GM12878 (cell line): ENCODE measurements around the gene EGFL8. TPM values are rescaled to one million over a fixed set of nuclear protein-coding genes. Genes with fewer than 3 reads are reported as not detected.

Source experiments
- ATAC-seq: fragments of 200-7000 bp; cut with Tn5 transposase; 3 replicates; pipeline ENCODE4 v1.9.1; 2020; ENCODE audit warnings: mild to moderate bottlenecking, moderate library complexity
- BruUV-seq: library from RNA; stranded (reverse); fragments of 400-500 nt; replicated peaks from 2 replicates; lab custom pipeline; 2021; lab: Mats Ljungman, UMichigan
- CTCF ChIA-PET: fragments of 300-600 bp; sonication (Branson Sonifier 250); formaldehyde crosslinking; extraction: SDS; loops from one replicate; lab custom pipeline; 2021; ENCODE audit warnings: inconsistent platforms; lab: Yijun Ruan, JAX
- POLR2A ChIA-PET: fragments of 350-600 bp; formaldehyde crosslinking; extraction: SDS; loops from one replicate; lab custom pipeline; 2021; ENCODE audit warnings: inconsistent platforms; lab: Charles Lee
- RAD21 ChIA-PET: fragments of 300-600 bp; sonication (Branson Sonifier 250); formaldehyde crosslinking; loops from one replicate; lab custom pipeline; 2023; ENCODE audit warnings: antibody characterized with exemption; ENCODE audit not compliant: unreplicated experiment; lab: Charles Lee
- SMC1A ChIA-PET: fragments of 300-600 bp; sonication (Branson Sonifier 250); formaldehyde crosslinking; loops from one replicate; lab custom pipeline; 2023; ENCODE audit not compliant: unreplicated experiment, uncharacterized antibody; lab: Charles Lee
- DNase-seq: peaks from one replicate; pipeline ENCODE4 v3.0.0-alpha.2; 2011; ENCODE audit warnings: low read depth, low spot score
- FAIRE-seq: peaks from 3 replicates; lab custom pipeline; 2011; peaks lifted over from hg19 to GRCh38; lab: Jason Lieb, UNC
- H2AFZ ChIP-seq: 2 replicates; pipeline ENCODE4 v1.6.0; 2011; ENCODE audit warnings: low read depth, low read length, control low read depth; ENCODE audit not compliant: control insufficient read depth
- H3K27ac ChIP-seq: 2 replicates; pipeline ENCODE4 v1.5.1; 2011; ENCODE audit warnings: control low read depth; ENCODE audit not compliant: control insufficient read depth, insufficient read depth
- H3K27me3 ChIP-seq, 2 experiments: replicated peaks in 1 of 2; 2 replicates each; pipeline versions ENCODE4 v1.6.0 to v1.6.1; 2011; ENCODE audit warnings: low read length in 1 of 2; ENCODE audit not compliant: control insufficient read depth in 2 of 2, insufficient read depth in 2 of 2
- H3K36me3 ChIP-seq, 2 experiments: 2 replicates each; pipeline ENCODE4 v1.5.1; 2011; ENCODE audit warnings: low read length in 1 of 2; ENCODE audit not compliant: control insufficient read depth in 2 of 2, insufficient read depth in 2 of 2
- H3K4me1 ChIP-seq: 2 replicates; pipeline ENCODE4 v1.6.1; 2011; ENCODE audit warnings: mild to moderate bottlenecking, low read length, moderate library complexity, mixed read lengths; ENCODE audit not compliant: control insufficient read depth, insufficient read depth
- H3K4me2 ChIP-seq: 2 replicates; pipeline ENCODE4 v1.6.0; 2011; ENCODE audit warnings: control low read depth; ENCODE audit not compliant: control insufficient read depth, insufficient read depth
- H3K4me3 ChIP-seq: fragments of 200-600 bp; sonication (generic); 2 replicates; pipeline ENCODE4 v1.5.1; 2016
- H3K79me2 ChIP-seq: 2 replicates; pipeline ENCODE4 v1.6.0; 2011; ENCODE audit warnings: low read length; ENCODE audit not compliant: control insufficient read depth, insufficient read depth
- H3K9ac ChIP-seq: 2 replicates; pipeline ENCODE4 v1.8.0; 2011; ENCODE audit warnings: low read length, control low read depth, mixed read lengths; ENCODE audit not compliant: control insufficient read depth, insufficient read depth
- H3K9me3 ChIP-seq: replicated peaks from 3 replicates; pipeline ENCODE4 v1.5.1; 2011; ENCODE audit warnings: mild to moderate bottlenecking, low read length; ENCODE audit not compliant: control insufficient read depth, insufficient read depth
- H4K20me1 ChIP-seq: 2 replicates; pipeline ENCODE4 v1.6.0; 2011; ENCODE audit not compliant: control insufficient read depth, insufficient read depth
- HDAC6 ChIP-seq: fragments of 200-600 bp; sonication (generic); IDR thresholded peaks from one replicate; pipeline ENCODE4 v1.8.0; 2017; ENCODE audit warnings: antibody characterized with exemption; ENCODE audit not compliant: unreplicated experiment
- HDGF ChIP-seq: fragments of 450-650 bp; IDR thresholded peaks from 2 replicates; pipeline ENCODE4 v1.6.1; 2016; ENCODE audit warnings: antibody characterized with exemption
- MTA2 ChIP-seq: fragments of 450-650 bp; IDR thresholded peaks from 2 replicates; pipeline ENCODE4 v1.6.1; 2016; ENCODE audit warnings: low read depth, mild to moderate bottlenecking, moderate library complexity
- NFYB ChIP-seq: IDR thresholded peaks from 2 replicates; pipeline ENCODE4 v1.6.1; 2011; ENCODE audit warnings: low read depth, mild to moderate bottlenecking, low read length, improper control_type of control experiment, moderate library complexity; ENCODE audit not compliant: insufficient read depth
- RAD51 ChIP-seq: fragments of 450-650 bp; IDR thresholded peaks from 2 replicates; pipeline ENCODE4 v1.6.1; 2016; ENCODE audit warnings: moderate library complexity, mild to moderate bottlenecking, inconsistent platforms
- SUPT20H ChIP-seq: IDR thresholded peaks from 2 replicates; pipeline ENCODE4 v1.6.1; 2011; ENCODE audit warnings: low read depth, mild to moderate bottlenecking, low read length, moderate library complexity, borderline replicate concordance; ENCODE audit not compliant: control insufficient read depth
- WGBS: methylation state at CpG from one replicate; pipeline ENCODE4 v1.1.6; 2016; ENCODE audit warnings: low lambda C conversion rate; ENCODE audit not compliant: insufficient replicate concordance, insufficient coverage; ENCODE audit errors: missing lambda C conversion rate; 5-methylcytosine and 5-hydroxymethylcytosine counted together
- in situ Hi-C: fragments of 300-500 bp; cut with MboI; formaldehyde crosslinking; loops from 9 replicates; pipeline ENCODE4 v1.14.3; 2018; ENCODE audit warnings: mixed read lengths
- intact Hi-C: fragments of 100-400 bp; cut with micrococcal nuclease; formaldehyde crosslinking; loops from one replicate; pipeline ENCODE4 v1.14.2; 2022; ENCODE audit not compliant: unreplicated experiment
- polyA plus RNA-seq, 11 experiments: library from polyadenylated mRNA; depleted of rRNA in 4 of 11; unstranded in 6 of 11; stranded (reverse) in 5 of 11; fragments of >200 nt; fragmentation: Nextera tagmentation in 4 of 11; fragmentation: Illumina TruSeq in 1 of 11; extraction: Ambion mirVana in 4 of 11; extraction: Trizol in 1 of 11; gene quantifications; 1 replicate in 1 of 11; 2 replicates in 10 of 11; pipeline versions ENCODE4 v1.2.1 to v1.2.3, GENCODE V29; 2011 to 2016; ENCODE audit warnings: inconsistent platforms in 2 of 11, missing spikeins in 2 of 11, low read depth in 1 of 11
- total RNA-seq, 4 experiments: library from RNA; depleted of rRNA in 3 of 4; stranded (reverse); fragments of >200 nt in 3 of 4; fragmentation: Illumina TruSeq in 1 of 4; extraction: Trizol in 1 of 4; gene quantifications; 2 replicates each; pipeline versions ENCODE4 v1.2.1 to v1.2.3, GENCODE V29; 2013 to 2021
- TF ChIP-seq, protein P1 (sequence below): IDR thresholded peaks from 2 replicates; pipeline ENCODE4 v1.6.1; 2011; ENCODE audit warnings: mild to moderate bottlenecking, low read depth, low read length, moderate library complexity; ENCODE audit not compliant: insufficient replicate concordance
- TF ChIP-seq, protein P2 (sequence below): IDR thresholded peaks from 2 replicates; pipeline ENCODE4 v1.6.1; 2011; ENCODE audit warnings: borderline replicate concordance, low read depth, mild to moderate bottlenecking, moderate library complexity, low read length; ENCODE audit not compliant: insufficient read depth, poor library complexity, severe bottlenecking

EGFL8 gene
- total and polyA plus RNA-seq, 10 of the 15 experiments (the other 5 are each of a cell fraction or from before 2014, with no cell fraction given) = 0.07 to 3.5 (median 1.4) TPM

DNA sequence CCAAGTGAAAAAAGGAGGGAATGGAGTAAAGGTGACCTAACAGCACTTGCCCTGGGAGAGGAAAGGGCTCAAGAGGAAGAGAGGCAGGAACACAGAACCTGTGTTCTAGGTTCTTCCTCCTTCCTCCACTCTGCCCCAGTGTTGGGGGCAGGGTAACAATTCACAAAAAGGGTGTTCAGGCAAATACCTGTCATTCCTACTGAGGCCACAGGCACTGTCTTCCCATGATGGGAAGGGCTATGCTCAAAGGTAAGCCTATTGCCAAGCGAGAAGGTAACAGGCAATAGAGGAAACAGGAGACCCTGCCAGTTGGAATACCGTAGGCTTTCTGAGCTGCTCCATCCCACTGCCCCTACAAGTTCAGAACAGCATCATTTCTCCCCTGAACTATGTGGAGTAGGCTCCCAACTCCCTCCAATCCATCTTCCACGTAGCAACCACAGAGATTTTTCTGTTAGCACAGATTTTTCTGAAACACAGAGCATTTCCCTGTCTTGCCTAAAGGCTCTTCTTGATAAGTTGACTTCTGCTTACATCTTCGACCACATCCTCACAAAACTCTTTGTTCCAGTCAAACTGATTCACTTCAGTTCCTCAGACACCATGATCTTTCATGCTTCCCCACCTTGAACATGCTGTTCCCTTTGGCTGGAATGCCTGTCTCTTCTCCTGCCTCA lies 8.8 kb downstream of the EGFL8 start:
- intact Hi-C loops = no loop called here
- H3K79me2 ChIP-seq = peaks cover 12% of the 10 kb centered on the region
- H3K27me3 ChIP-seq = no peaks in the 10 kb centered on the region
- CTCF ChIA-PET = no interaction called here
- no peaks in the 10 kb centered on the region for H4K20me1 ChIP-seq
- WGBS = 52% methylated on average over 4 of the region's 4 CpGs
- no peak for DNase-seq
- no peak overlapping the region for H3K9ac ChIP-seq
- POLR2A ChIA-PET = interaction anchor here (1.5 kb wide), 1 partner anchor 45 kb away, joined by 6 read pairs; the partner anchor contains the start of gene ATF6B
- H3K27ac ChIP-seq = no peak overlapping the region
- no TSS peak for BruUV-seq
- no peak for FAIRE-seq
- H3K36me3 ChIP-seq = 0 out of 4 replicates have a peak, but pooled peaks cover 0 to 3% of the 10 kb centered on the region in 2 experiments
- no peak overlapping the region for H2AFZ ChIP-seq
- no peaks in the 10 kb centered on the region for H3K9me3 ChIP-seq
- ATAC-seq = no peak
- RAD21 ChIA-PET = no interaction called here
- H3K4me1 ChIP-seq = peaks cover 10% of the 10 kb centered on the region
- no peak for TF ChIP-seq HDGF
- no peak for TF ChIP-seq HDAC6
- TF ChIP-seq, protein P1, sequence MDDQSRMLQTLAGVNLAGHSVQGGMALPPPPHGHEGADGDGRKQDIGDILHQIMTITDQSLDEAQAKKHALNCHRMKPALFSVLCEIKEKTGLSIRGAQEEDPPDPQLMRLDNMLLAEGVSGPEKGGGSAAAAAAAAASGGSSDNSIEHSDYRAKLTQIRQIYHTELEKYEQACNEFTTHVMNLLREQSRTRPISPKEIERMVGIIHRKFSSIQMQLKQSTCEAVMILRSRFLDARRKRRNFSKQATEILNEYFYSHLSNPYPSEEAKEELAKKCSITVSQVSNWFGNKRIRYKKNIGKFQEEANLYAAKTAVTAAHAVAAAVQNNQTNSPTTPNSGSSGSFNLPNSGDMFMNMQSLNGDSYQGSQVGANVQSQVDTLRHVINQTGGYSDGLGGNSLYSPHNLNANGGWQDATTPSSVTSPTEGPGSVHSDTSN = no peak
- TF ChIP-seq SUPT20H = no peak
- TF ChIP-seq MTA2 = no peak
- no peak for TF ChIP-seq RAD51
- TF ChIP-seq, protein P2, sequence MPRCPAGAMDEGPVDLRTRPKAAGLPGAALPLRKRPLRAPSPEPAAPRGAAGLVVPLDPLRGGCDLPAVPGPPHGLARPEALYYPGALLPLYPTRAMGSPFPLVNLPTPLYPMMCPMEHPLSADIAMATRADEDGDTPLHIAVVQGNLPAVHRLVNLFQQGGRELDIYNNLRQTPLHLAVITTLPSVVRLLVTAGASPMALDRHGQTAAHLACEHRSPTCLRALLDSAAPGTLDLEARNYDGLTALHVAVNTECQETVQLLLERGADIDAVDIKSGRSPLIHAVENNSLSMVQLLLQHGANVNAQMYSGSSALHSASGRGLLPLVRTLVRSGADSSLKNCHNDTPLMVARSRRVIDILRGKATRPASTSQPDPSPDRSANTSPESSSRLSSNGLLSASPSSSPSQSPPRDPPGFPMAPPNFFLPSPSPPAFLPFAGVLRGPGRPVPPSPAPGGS = no peak
- TF ChIP-seq NFYB = no peak
- no peak overlapping the region for H3K4me3 ChIP-seq
- SMC1A ChIA-PET = no interaction called here
- in situ Hi-C loops = no loop called here
- no peak overlapping the region for H3K4me2 ChIP-seq
